Upper lobe of right lung (tissue), 1 donor: Measurements from ENCODE around the gene NR5A2. TPM values are rescaled to one million over a fixed set of nuclear protein-coding genes. Genes with fewer than 3 reads are reported as not detected.

Experiments used
- ATAC-seq: fragments of 200-7000 bp; cut with Tn5 transposase; one replicate; pipeline ENCODE4 v1.9.1; 2020; ENCODE audit warnings: mild to moderate bottlenecking, moderate library complexity
- DNase-seq: peaks from one replicate; pipeline ENCODE4 v3.0.0-alpha.2; 2020
- H3K27ac ChIP-seq: fragments of 200-600 bp; one replicate; pipeline ENCODE4 v1.8.0; 2022
- H3K27me3 ChIP-seq: fragments of 200-600 bp; one replicate; pipeline ENCODE4 v1.8.0; 2022; ENCODE audit warnings: mild to moderate bottlenecking
- H3K36me3 ChIP-seq: fragments of 200-600 bp; one replicate; pipeline ENCODE4 v1.8.0; 2022
- H3K4me1 ChIP-seq: fragments of 200-600 bp; one replicate; pipeline ENCODE4 v1.8.0; 2022
- H3K4me3 ChIP-seq: fragments of 200-600 bp; one replicate; pipeline ENCODE4 v1.8.0; 2022; ENCODE audit warnings: mild to moderate bottlenecking
- H3K9me3 ChIP-seq: fragments of 200-600 bp; one replicate; pipeline ENCODE4 v1.8.0; 2022
- CTCF ChIP-seq: fragments of 200-600 bp; IDR thresholded peaks from one replicate; pipeline ENCODE4 v1.8.0; 2022; ENCODE audit warnings: antibody characterized with exemption
- intact Hi-C: fragments of 100-400 bp; cut with DNase I; formaldehyde crosslinking; loops from one replicate; pipeline ENCODE4 v1.11.0; 2022
- total RNA-seq: library from RNA; stranded (reverse); fragmentation: NEBNext Ultra II Directional; extraction: Animal tissue kit (Norgen Biotek cat#: 25700); gene quantifications from one replicate; pipeline ENCODE4 v1.2.1, GENCODE V29; 2021
- donor health status: DM: no; HTN: yes; CAD: no; lungs with severe emphysema.

The NR5A2 gene
- total RNA-seq, 1 donor from 2014 or later, result 8.1 TPM

DNA sequence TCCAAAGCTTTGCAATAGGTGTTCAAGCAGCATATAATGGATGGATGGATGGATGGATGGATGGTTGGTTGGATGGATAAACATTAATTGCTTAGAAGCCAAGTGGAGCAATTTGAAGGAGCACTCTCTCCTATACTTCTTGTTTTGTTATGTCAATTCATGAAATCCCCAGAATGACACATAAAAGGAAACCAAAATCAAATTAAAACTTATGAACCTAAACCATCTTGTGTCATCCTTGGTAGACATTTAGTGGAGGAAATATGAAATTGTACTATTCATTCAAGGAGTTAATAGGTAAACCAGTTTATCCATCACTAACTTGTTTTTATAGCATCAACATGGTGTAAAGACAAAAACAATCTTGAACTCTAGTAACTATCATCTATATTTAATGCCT, 122.5 kb downstream of the NR5A2 start:
- H3K4me3 ChIP-seq, result no peak overlapping the region
- H3K4me1 ChIP-seq, result peaks cover 19% of the 10 kb centered on the region
- DNase-seq, result no peak
- no peak overlapping the region for H3K27ac ChIP-seq
- H3K36me3 ChIP-seq, result no peaks in the 10 kb centered on the region
- no peaks in the 10 kb centered on the region for H3K27me3 ChIP-seq
- H3K9me3 ChIP-seq, result no peaks in the 10 kb centered on the region
- intact Hi-C loops, result no loop called here
- ATAC-seq, result no peak
- no peak for TF ChIP-seq CTCF

- H3K9me3 ChIP-seq, result no peaks in the 10 kb centered on the region
- H3K4me3 ChIP-seq, result no peak overlapping the region
- intact Hi-C loops, result no loop called here
- ATAC-seq (peak; percentile 93), DNase-seq (no peak)
- peaks cover 19% of the 10 kb centered on the region for H3K4me1 ChIP-seq
- no peak overlapping the region for H3K27ac ChIP-seq
- no peaks in the 10 kb centered on the region for H3K36me3 ChIP-seq
- TF ChIP-seq CTCF, result no peak
- no peaks in the 10 kb centered on the region for H3K27me3 ChIP-seq
These were observed 123.2 kb downstream of the NR5A2 start for GRCh38 chr1:200150721-200151120.

DNA sequence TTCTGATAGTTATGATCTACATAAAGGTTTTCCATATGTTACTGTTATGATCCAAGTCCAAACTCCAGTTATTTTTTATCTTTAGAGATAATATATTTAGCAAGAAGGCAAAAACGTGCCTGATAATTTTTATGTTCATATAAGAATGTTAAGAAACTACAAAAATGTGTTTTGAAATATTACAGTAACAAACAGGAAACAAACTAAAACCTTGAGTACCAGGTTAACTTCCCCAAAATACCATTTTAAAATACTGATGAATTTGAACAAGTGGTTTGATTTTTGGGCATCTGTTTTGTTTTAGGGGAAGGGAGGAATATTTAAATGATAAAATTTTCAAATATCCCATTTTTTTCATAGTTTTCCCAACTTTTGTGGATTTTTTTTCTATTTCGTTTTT, 124.8 kb downstream of the NR5A2 start:
- H3K4me3 ChIP-seq, result no peak overlapping the region
- intact Hi-C loops, result no loop called here
- TF ChIP-seq CTCF, result no peak
- no peak overlapping the region for H3K27ac ChIP-seq
- no peak for ATAC-seq
- no peaks in the 10 kb centered on the region for H3K27me3 ChIP-seq
- no peak for DNase-seq
- H3K4me1 ChIP-seq, result peaks cover 19% of the 10 kb centered on the region
- no peaks in the 10 kb centered on the region for H3K36me3 ChIP-seq
- no peaks in the 10 kb centered on the region for H3K9me3 ChIP-seq

DNA sequence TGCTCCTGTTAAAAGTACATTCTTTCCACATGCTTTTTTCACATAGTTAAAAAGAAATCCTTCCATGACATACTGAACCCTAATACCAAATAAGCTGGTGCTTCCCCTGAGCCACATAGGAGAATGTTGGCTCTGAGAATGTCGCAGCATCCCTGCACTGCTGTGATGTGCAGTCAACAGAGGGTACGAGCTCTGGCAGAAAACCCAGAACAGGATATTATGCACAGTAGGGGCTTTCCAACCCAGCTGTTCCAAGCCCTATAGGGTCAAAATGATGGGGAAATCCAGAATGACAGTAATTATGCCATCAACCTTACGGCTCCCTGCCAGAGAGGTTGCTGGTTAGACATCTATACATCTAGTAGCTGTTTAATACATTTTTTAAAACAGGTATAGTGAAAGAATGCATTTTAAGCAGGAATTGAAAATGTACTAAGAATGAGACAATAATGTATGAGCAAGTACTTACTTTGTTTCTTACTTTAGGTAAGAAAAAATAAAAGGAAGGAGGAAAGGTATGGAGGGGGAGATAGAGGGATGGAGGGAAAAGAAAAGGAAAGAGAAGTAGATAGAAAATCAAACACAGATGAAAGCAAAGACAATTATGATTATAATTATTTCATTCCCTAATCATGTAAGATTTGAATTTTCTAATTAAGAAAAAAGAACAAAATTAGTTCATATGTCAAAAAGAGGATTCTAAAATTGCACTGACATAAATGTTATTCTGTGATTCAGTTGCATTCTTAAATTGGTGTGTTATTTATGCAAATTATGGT, 126.0 kb downstream of the NR5A2 start:
- DNase-seq (no peak), ATAC-seq (no peak)
- Histone ChIP-seq H3K9me3 (no peaks in the 10 kb centered on the region), H3K4me1 (peaks cover 19% of the 10 kb centered on the region), H3K27ac (no peak overlapping the region), H3K4me3 (no peak overlapping the region), H3K27me3 (no peaks in the 10 kb centered on the region), H3K36me3 (no peaks in the 10 kb centered on the region)
- no peak for TF ChIP-seq CTCF
- intact Hi-C loops, result no loop called here

GRCh38 chr1:200154069-200154767, 126.7 kb downstream of the NR5A2 start:
- no peak for TF ChIP-seq CTCF
- intact Hi-C loops, result no loop called here
- Histone ChIP-seq H3K36me3 (no peaks in the 10 kb centered on the region), H3K27ac (no peak overlapping the region), H3K9me3 (no peaks in the 10 kb centered on the region), H3K4me3 (no peak overlapping the region), H3K27me3 (no peaks in the 10 kb centered on the region), H3K4me1 (peaks cover 19% of the 10 kb centered on the region)
- ATAC-seq (peak; percentile 85), DNase-seq (no peak)
